Gastroesophageal sphincter (tissue), 4 donors: ENCODE data around the gene MYL12B. TPM values are rescaled to one million over a fixed set of nuclear protein-coding genes. Genes with fewer than 3 reads are reported as not detected.

Source experiments
- ATAC-seq: fragments of 150-250 bp; one replicate; pipeline ENCODE4 v1.9.1; 2016; ENCODE audit warnings: mild to moderate bottlenecking, moderate library complexity
- H3K27ac ChIP-seq, 4 donors: fragments of 200-600 bp; sonication (generic) in 3 of 4; 1 replicate in 3 of 4; 2 replicates in 1 of 4; pipeline ENCODE4 v1.5.1; 2016 to 2019
- H3K27me3 ChIP-seq: fragments of 200-600 bp; sonication (generic); one replicate; pipeline ENCODE4 v1.5.1; 2019
- H3K36me3 ChIP-seq, 2 donors: fragments of 200-600 bp; sonication (generic); one replicate each; pipeline ENCODE4 v1.5.1; 2019; ENCODE audit warnings: control low read depth in 1 of 2
- H3K4me1 ChIP-seq, 3 donors: fragments of 200-600 bp; sonication (generic); 1 replicate in 2 of 3; 2 replicates in 1 of 3; pipeline ENCODE4 v1.5.1; 2016 to 2019; ENCODE audit warnings: control low read depth in 2 of 3
- H3K4me3 ChIP-seq, 2 donors: fragments of 200-600 bp; sonication (generic); one replicate each; pipeline ENCODE4 v1.5.1; 2019; ENCODE audit warnings: mild to moderate bottlenecking in 1 of 2, moderate library complexity in 1 of 2
- H3K9me3 ChIP-seq, 3 donors: fragments of 200-600 bp; sonication (generic); one replicate each; pipeline ENCODE4 v1.5.1; 2017 to 2019; ENCODE audit warnings: control low read depth in 2 of 3
- EP300 ChIP-seq: sonication (generic); formaldehyde crosslinking; IDR thresholded peaks from one replicate; pipeline ENCODE4 v1.6.1; 2017; ENCODE audit warnings: antibody characterized with exemption, mild to moderate bottlenecking
- POLR2A ChIP-seq, 2 donors: fragments of 450-650 bp; IDR thresholded peaks; one replicate each; pipeline ENCODE4 v1.6.1; 2017; ENCODE audit warnings: antibody characterized with exemption in 2 of 2, mild to moderate bottlenecking in 2 of 2, moderate library complexity in 1 of 2
- POLR2AphosphoS5 ChIP-seq: sonication (generic); formaldehyde crosslinking; IDR thresholded peaks from one replicate; pipeline ENCODE4 v1.6.1; 2017; ENCODE audit warnings: antibody characterized with exemption
- WGBS, 2 donors: methylation state at CpG; one replicate each; pipeline ENCODE4 v1.1.5; 2018; ENCODE audit warnings: low coverage in 1 of 2; 5-methylcytosine and 5-hydroxymethylcytosine counted together
- total RNA-seq, 4 donors: library from RNA; depleted of rRNA; stranded (reverse); fragments of >200 nt; gene quantifications; one replicate each; pipeline ENCODE4 v1.1.0, GENCODE V29; 2016
- TF ChIP-seq, protein P1 (sequence below), 4 experiments: fragments of 200-600 bp in 2 of 4; fragments of 450-650 bp in 2 of 4; sonication (generic) in 1 of 4; IDR thresholded peaks; one replicate each; pipeline ENCODE4 v1.5.1; 2017 to 2019; ENCODE audit warnings: antibody characterized with exemption in 4 of 4, mild to moderate bottlenecking in 2 of 4, moderate library complexity in 2 of 4

The MYL12B gene
- total RNA-seq, 4 donors from 2014 or later, result 148 to 354 (median 233) TPM

DNA sequence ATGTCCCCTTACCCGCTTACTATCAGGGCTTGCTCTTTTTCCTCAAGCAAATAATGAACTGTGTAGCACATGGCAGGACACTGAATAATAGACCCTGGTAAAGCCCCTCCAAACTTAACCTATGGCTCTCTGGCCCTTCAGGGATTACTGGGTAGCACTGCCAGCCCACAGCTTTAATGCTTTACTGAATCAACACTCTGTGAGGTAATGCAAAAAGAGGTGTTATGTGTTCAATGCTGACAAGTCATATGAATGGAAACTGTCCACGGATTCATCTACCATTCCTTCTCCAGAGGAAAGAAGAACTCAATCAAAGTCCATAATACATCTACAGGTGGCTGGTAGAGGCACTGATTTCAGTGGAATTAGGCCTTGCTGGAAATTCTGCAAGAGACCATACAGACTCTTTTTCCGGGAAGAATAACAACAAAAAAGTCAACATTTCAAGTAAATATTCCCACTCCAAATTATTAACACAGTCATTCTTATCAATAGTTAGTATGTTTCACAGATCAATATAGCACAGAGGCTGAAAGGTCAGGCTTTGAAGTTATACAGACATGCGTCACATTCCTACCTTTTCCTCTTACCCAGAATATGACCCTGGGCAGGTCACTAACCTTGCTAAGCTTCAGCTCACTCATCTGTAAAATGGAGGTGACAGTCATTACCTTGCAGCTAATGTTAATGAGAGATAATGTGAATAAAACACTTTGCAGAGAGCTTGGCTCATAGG is 28.3 kb upstream of the MYL12B start:
- no peak for TF ChIP-seq EP300
- no peak for TF ChIP-seq POLR2A (IDR thresholded peaks at IDR 0.05)
- no peak for TF ChIP-seq POLR2AphosphoS5
- TF ChIP-seq, protein P1, sequence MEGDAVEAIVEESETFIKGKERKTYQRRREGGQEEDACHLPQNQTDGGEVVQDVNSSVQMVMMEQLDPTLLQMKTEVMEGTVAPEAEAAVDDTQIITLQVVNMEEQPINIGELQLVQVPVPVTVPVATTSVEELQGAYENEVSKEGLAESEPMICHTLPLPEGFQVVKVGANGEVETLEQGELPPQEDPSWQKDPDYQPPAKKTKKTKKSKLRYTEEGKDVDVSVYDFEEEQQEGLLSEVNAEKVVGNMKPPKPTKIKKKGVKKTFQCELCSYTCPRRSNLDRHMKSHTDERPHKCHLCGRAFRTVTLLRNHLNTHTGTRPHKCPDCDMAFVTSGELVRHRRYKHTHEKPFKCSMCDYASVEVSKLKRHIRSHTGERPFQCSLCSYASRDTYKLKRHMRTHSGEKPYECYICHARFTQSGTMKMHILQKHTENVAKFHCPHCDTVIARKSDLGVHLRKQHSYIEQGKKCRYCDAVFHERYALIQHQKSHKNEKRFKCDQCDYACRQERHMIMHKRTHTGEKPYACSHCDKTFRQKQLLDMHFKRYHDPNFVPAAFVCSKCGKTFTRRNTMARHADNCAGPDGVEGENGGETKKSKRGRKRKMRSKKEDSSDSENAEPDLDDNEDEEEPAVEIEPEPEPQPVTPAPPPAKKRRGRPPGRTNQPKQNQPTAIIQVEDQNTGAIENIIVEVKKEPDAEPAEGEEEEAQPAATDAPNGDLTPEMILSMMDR (IDR thresholded peaks at IDR 0.05), result no peak
- ATAC-seq, result no peak
- Histone ChIP-seq H3K27ac (no peak overlapping the region), H3K36me3 (no peaks in the 10 kb centered on the region), H3K4me3 (no peak overlapping the region), H3K9me3 (no peaks in the 10 kb centered on the region), H3K4me1 (no peaks in the 10 kb centered on the region), H3K27me3 (no peaks in the 10 kb centered on the region)
- 82 to 91% methylated on average over 3 to 4 of the region's 4 CpGs for WGBS, 2 donors

DNA sequence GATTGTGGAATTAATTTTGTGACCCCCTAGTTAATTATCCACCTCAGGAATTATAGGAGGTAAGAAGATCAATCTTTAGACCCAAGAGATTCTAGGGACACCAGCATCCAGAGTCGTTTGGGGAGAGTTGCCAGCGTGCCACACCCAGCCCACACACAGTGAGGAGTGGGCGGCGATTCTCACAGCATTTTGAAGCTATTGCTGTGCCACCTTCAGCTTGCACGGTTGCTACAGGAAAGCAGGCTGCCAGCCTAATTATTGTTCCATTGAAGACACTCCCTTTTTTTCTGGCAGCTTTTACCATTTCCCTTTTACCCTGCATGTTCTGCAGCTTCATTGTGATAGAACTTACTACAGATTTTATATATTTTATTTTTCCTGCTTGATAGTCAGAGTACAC is 27.5 kb upstream of the MYL12B start:
- H3K36me3 ChIP-seq, result no peaks in the 10 kb centered on the region
- 53 to 60% methylated on average over 5 of the region's 5 CpGs for WGBS, 2 donors
- no peaks in the 10 kb centered on the region for H3K4me1 ChIP-seq
- no peak for ATAC-seq
- no peaks in the 10 kb centered on the region for H3K27me3 ChIP-seq
- no peaks in the 10 kb centered on the region for H3K9me3 ChIP-seq
- no peak overlapping the region for H3K4me3 ChIP-seq
- no peak overlapping the region for H3K27ac ChIP-seq
- TF ChIP-seq POLR2AphosphoS5 (no peak), POLR2A (IDR thresholded peaks at IDR 0.05) (no peak), EP300 (no peak)
- TF ChIP-seq, protein P1 (IDR thresholded peaks at IDR 0.05), result no peak

DNA sequence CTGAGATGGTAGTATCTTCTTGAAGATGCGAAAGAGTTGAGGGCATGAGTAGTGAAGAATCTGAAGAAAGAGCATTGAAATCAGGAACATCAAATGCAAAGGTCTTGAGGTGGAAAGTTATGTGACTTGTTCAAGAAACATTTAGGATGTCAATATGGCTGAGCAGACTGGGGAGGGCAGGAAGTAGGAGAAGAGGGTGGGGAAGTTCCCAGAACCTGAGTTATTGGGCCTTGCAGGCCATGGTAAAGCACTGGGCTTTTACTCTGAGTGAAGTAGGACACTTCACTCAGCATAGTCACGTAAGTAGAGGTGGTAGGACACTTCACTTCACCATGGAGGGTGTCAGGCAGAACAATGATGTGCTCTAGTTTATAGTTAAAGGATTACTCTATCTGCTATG is 26.1 kb upstream of the MYL12B start:
- no peak for ATAC-seq
- no peaks in the 10 kb centered on the region for H3K4me1 ChIP-seq
- 91 to 100% methylated on average over 1 to 2 of the region's 2 CpGs for WGBS, 2 donors

GRCh38 chr18:3236470-3236869 is 25.5 kb upstream of the MYL12B start:
- Histone ChIP-seq H3K9me3 (no peaks in the 10 kb centered on the region), H3K27me3 (no peaks in the 10 kb centered on the region), H3K4me3 (no peak overlapping the region), H3K27ac (no peak overlapping the region), H3K4me1 (no peaks in the 10 kb centered on the region), H3K36me3 (no peaks in the 10 kb centered on the region)
- ATAC-seq, result no peak
- TF ChIP-seq EP300, result no peak
- TF ChIP-seq POLR2AphosphoS5, result no peak
- TF ChIP-seq POLR2A (IDR thresholded peaks at IDR 0.05), result no peak
- TF ChIP-seq, protein P1 (IDR thresholded peaks at IDR 0.05), result no peak
- 85 to 87% methylated on average over 4 of the region's 4 CpGs for WGBS, 2 donors

More for the DNA sequence above, 26.1 kb upstream of the MYL12B start:
- no peak overlapping the region for H3K27ac ChIP-seq
- no peaks in the 10 kb centered on the region for H3K36me3 ChIP-seq
- H3K4me3 ChIP-seq, result no peak overlapping the region
- H3K9me3 ChIP-seq, result no peaks in the 10 kb centered on the region
- TF ChIP-seq POLR2A (IDR thresholded peaks at IDR 0.05) (no peak), EP300 (no peak), POLR2AphosphoS5 (no peak)
- TF ChIP-seq, protein P1 (IDR thresholded peaks at IDR 0.05), result no peak
- H3K27me3 ChIP-seq, result no peaks in the 10 kb centered on the region

- ATAC-seq, result no peak
- H3K4me1 ChIP-seq, result no peaks in the 10 kb centered on the region
- H3K36me3 ChIP-seq, result no peaks in the 10 kb centered on the region
- no peak for TF ChIP-seq POLR2A (IDR thresholded peaks at IDR 0.05)
- no peak for TF ChIP-seq POLR2AphosphoS5
- no peak for TF ChIP-seq EP300
- TF ChIP-seq, protein P1 (IDR thresholded peaks at IDR 0.05), result no peak
- no peaks in the 10 kb centered on the region for H3K9me3 ChIP-seq
- H3K4me3 ChIP-seq, result no peak overlapping the region
- H3K27ac ChIP-seq, result no peak overlapping the region
- WGBS, 2 donors, result 100% methylated on average over 1 to 2 of the region's 2 CpGs
- H3K27me3 ChIP-seq, result no peaks in the 10 kb centered on the region
Observed at GRCh38 chr18:3238742-3239141, 23.2 kb upstream of the MYL12B start.
